ENCODE data around the gene DROSHA.

The DROSHA gene

GRCh38 chr5:31381299-31381698, 150.6 kb downstream of the DROSHA start:
- TF ChIP-seq, protein P1, sequence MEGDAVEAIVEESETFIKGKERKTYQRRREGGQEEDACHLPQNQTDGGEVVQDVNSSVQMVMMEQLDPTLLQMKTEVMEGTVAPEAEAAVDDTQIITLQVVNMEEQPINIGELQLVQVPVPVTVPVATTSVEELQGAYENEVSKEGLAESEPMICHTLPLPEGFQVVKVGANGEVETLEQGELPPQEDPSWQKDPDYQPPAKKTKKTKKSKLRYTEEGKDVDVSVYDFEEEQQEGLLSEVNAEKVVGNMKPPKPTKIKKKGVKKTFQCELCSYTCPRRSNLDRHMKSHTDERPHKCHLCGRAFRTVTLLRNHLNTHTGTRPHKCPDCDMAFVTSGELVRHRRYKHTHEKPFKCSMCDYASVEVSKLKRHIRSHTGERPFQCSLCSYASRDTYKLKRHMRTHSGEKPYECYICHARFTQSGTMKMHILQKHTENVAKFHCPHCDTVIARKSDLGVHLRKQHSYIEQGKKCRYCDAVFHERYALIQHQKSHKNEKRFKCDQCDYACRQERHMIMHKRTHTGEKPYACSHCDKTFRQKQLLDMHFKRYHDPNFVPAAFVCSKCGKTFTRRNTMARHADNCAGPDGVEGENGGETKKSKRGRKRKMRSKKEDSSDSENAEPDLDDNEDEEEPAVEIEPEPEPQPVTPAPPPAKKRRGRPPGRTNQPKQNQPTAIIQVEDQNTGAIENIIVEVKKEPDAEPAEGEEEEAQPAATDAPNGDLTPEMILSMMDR (IDR thresholded peaks at IDR 0.05; ENCODE audit: low read length, missing control alignments), result no peak
- H3K4me3 ChIP-seq (replicated peaks; ENCODE audit: low read depth, low read length), result no peak overlapping the region
- DNase-seq (ENCODE audit: low read depth), result no peak

DNA sequence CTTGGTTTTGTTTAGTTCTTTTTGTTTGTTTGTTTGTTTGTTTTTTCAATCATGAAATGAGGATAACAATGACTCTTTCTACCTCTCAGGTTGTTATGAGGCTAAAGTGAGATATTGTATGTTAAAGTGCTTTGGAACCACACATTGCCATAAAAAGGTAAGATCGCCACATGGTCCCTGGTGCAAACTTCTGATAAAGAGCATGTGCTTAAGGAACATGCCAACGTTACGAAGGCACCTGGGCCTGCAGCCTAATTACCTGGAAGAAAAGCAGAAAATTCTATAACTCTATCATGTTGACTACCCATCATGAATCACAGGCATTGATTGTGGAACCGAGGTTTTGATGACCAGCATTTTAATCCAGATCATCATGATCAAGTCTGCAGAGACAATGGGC, 151.8 kb downstream of the DROSHA start:
- TF ChIP-seq, protein P1 (IDR thresholded peaks at IDR 0.05; ENCODE audit: low read length, missing control alignments), result no peak
- H3K4me3 ChIP-seq (replicated peaks; ENCODE audit: low read depth, low read length), result no peak overlapping the region
- no peak for DNase-seq (ENCODE audit: low read depth)

DNA sequence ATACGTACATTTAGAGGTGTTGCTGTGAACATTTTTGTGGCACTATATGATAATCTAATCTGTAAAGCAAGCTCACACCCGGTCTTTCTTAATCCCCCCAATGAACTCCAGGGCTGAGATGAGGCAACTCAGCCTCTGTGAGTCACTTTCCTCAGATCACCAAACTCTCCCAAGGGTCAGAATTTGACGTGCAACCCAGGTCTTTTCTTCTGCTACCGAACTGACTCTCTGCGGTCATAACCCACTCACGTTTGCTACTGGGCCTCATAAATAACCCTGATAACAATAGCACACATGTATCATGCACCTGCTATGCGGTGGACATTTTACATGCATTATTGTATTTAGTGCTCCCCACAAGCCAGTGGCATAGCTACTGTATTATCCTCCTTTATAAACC, 153.1 kb downstream of the DROSHA start:
- peak; percentile 83 for DNase-seq (ENCODE audit: low read depth)
- TF ChIP-seq, protein P1 (IDR thresholded peaks at IDR 0.05; ENCODE audit: low read length, missing control alignments), result no peak

GRCh38 chr5:31378136-31378535, 153.8 kb downstream of the DROSHA start:
- no peak overlapping the region for H3K4me3 ChIP-seq (replicated peaks; ENCODE audit: low read depth, low read length)
- DNase-seq (ENCODE audit: low read depth), result no peak
- TF ChIP-seq, protein P1 (IDR thresholded peaks at IDR 0.05; ENCODE audit: low read length, missing control alignments), result no peak

More for the DNA sequence above, 153.1 kb downstream of the DROSHA start:
- no peak overlapping the region for H3K4me3 ChIP-seq (replicated peaks; ENCODE audit: low read depth, low read length)

GRCh38 chr5:31377274-31377946, 154.5 kb downstream of the DROSHA start:
- no peak overlapping the region for H3K4me3 ChIP-seq (replicated peaks; ENCODE audit: low read depth, low read length)
- TF ChIP-seq, protein P1 (IDR thresholded peaks at IDR 0.05; ENCODE audit: low read length, missing control alignments), result no peak
- DNase-seq (ENCODE audit: low read depth), result no peak

- H3K4me3 ChIP-seq (replicated peaks; ENCODE audit: low read depth, low read length), result no peak overlapping the region
- DNase-seq (ENCODE audit: low read depth), result no peak
- TF ChIP-seq, protein P1 (IDR thresholded peaks at IDR 0.05; ENCODE audit: low read length, missing control alignments), result no peak
These were observed 155.7 kb downstream of the DROSHA start for GRCh38 chr5:31375999-31376720.
